Muscle layer of duodenum (tissue), 2 donors: Measurements from ENCODE around the gene UST.

Experiments
- H3K27ac ChIP-seq: one replicate; pipeline ENCODE4 v1.7.0; 2013; ENCODE audit warnings: mild to moderate bottlenecking, low read length
- H3K27me3 ChIP-seq: one replicate; pipeline ENCODE4 v1.7.0; 2013; ENCODE audit warnings: low read depth, mild to moderate bottlenecking, control low read depth, low read length
- H3K36me3 ChIP-seq, 2 donors: one replicate each; pipeline ENCODE4 v1.7.0; 2013; ENCODE audit warnings: low read length in 2 of 2, control low read depth in 1 of 2, mild to moderate bottlenecking in 1 of 2; ENCODE audit not compliant: insufficient read depth in 2 of 2, control insufficient read depth in 1 of 2
- H3K4me1 ChIP-seq, 2 donors: one replicate each; pipeline ENCODE4 v1.7.0; 2013; ENCODE audit warnings: low read length in 2 of 2, mild to moderate bottlenecking in 2 of 2, control low read depth in 1 of 2, moderate library complexity in 1 of 2; ENCODE audit not compliant: insufficient read depth in 2 of 2, control insufficient read depth in 1 of 2
- H3K4me3 ChIP-seq, 2 donors: one replicate each; pipeline ENCODE4 v1.7.0; 2013; ENCODE audit warnings: low read length in 2 of 2, low read depth in 1 of 2, mild to moderate bottlenecking in 1 of 2
- H3K9me3 ChIP-seq, 2 donors: one replicate each; pipeline ENCODE4 v1.7.0; 2013; ENCODE audit warnings: low read length in 2 of 2, control low read depth in 1 of 2, mild to moderate bottlenecking in 1 of 2; ENCODE audit not compliant: control insufficient read depth in 1 of 2
- donor health status: healthy.

UST gene

DNA sequence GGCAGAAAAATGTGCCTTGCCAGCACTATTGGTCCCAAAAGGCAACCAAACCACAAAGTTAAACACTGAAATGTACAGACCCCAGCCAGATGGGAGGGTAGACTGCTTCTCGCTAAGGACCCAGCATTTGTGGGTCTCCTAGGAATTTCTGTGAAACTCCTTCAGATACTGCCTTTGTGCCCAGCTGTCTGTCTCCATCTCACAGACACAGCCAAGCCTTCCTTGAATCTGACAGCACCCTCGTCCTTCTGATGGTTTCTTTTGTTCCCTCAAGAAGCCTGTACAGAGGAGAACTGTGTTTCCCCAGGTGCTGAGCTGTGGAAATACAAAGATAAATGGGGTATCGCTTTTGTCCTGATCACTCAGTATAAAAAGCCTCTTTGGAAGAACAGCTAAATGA is 316.6 kb downstream of the UST start:
- H3K27ac ChIP-seq: no peak overlapping the region
- H3K36me3 ChIP-seq: no peaks in the 10 kb centered on the region
- H3K4me3 ChIP-seq: no peak overlapping the region
- H3K9me3 ChIP-seq: no peaks in the 10 kb centered on the region
- H3K27me3 ChIP-seq: no peaks in the 10 kb centered on the region
- H3K4me1 ChIP-seq: peaks cover 14% of the 10 kb centered on the region in 2 donors

DNA sequence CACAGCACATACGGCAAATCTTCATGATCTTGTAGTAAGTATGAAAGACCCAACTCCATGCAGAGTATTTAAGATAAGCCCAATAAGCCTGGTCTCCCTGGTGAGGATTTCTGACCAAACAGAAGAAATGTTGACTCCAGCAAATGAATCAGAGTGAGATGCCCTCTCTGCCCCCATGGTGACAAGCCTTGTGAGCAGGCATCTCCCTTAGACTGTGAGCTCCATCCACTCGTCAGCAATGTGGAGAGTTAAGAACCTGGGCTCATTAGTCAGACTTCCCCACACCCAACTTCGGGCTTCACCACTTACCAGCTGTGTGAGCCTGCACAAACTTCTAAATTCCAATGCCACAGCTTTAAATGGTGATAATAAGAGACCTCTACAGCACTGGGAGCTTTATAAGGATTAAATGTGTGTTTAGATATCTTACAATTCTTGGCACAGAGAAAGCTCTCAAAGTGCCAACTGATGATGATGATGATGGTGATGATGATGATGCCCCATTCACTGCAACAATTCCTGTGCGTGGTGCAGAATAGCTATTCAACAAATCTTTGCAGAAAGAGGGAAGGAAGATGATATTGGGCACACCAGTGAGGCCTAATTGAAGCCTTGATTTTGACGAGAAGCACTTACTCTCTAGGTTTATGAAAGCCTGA is 317.3 kb downstream of the UST start:
- no peaks in the 10 kb centered on the region for H3K27me3 ChIP-seq
- H3K4me1 ChIP-seq: peaks cover 14% of the 10 kb centered on the region in 2 donors
- no peaks in the 10 kb centered on the region for H3K9me3 ChIP-seq
- no peak overlapping the region for H3K27ac ChIP-seq
- no peaks in the 10 kb centered on the region for H3K36me3 ChIP-seq
- H3K4me3 ChIP-seq: no peak overlapping the region

DNA sequence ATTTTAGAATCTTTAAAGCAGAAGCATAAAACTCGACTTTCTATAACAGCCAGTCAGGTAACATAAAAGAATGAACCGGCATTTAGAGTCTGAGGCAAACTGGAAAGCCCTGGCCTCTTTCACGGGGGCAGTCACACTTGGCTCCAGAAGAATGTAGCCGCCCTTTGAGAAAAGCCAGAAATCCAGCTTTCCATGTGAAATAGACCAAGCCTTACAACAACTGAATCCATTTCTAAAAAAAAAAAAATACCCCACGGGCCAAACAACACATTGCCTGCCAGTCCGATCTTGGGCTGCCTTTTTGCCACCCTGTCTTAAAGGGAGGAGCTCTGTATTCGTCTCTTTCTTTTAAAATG is 317.8 kb downstream of the UST start:
- H3K9me3 ChIP-seq: no peaks in the 10 kb centered on the region
- H3K27ac ChIP-seq: no peak overlapping the region
- H3K27me3 ChIP-seq: no peaks in the 10 kb centered on the region
- H3K4me3 ChIP-seq: no peak overlapping the region
- H3K36me3 ChIP-seq: no peaks in the 10 kb centered on the region
- H3K4me1 ChIP-seq: peaks cover 14% of the 10 kb centered on the region in 2 donors

DNA sequence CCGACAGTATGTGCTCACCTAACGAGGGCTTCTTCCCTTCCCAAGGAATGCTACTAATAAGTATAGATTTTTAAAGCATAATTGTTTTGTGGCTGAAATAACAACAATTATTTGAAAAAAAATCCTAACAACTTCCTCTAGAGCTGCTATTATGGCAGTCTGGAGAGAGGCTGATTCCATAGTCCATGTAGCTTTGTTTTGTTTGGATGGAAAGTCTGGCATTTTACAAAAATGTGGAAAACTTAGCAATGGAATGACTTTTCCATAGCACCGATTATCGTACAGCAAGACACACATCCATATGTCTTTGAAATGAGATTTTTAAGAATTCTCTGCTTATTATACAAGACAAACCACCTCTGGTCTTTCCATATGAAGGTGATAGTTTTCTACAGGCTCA is 318.3 kb downstream of the UST start:
- no peak overlapping the region for H3K27ac ChIP-seq
- no peak overlapping the region for H3K4me3 ChIP-seq
- H3K9me3 ChIP-seq: no peaks in the 10 kb centered on the region
- H3K27me3 ChIP-seq: no peaks in the 10 kb centered on the region
- peaks cover 14% of the 10 kb centered on the region in 2 donors for H3K4me1 ChIP-seq
- H3K36me3 ChIP-seq: no peaks in the 10 kb centered on the region

DNA sequence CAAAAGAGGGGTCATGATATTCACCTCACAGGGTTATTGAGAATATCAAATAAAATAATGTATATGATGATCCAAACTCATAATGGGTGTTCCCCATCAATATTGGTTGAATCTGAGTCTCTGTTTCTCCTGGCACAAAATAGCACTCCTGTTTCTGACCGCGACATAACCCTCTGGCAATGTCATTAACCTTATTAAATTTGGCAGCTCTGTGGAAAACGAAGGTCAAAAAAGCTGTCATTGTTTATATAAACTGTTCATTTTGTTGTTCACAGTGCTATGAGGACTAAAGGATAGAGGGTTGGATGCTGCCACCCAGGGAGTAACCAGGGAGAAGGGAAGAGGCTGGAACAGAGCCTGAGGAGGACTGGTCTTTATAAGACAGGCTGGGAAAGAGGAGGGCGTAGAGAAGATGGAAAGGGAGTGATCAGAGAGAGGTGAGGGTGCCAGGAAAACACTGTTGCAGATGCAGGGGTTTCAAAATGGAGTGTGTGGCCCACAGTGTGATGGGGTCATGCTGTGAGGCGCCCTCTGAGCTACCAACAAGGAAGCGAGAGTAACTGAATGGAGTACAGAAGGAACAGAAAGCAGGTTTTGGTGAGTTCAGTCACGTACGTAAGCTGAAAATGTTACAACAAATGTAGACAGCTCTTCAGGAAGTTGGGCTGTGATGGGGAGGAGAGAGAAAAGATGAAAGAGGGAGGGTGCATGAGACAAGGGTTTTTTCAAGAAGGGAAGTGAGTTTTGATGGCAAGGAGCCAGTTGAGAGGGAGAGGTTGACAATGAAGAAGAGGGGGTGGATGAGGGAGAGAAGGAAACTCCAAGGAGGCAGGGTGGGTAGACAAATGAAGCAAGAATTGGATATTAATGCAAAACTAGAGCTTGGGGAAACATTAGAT is 319.1 kb downstream of the UST start:
- Histone ChIP-seq H3K27me3 (no peaks in the 10 kb centered on the region), H3K4me3 (no peak overlapping the region), H3K27ac (peak overlapping the region; percentile 22), H3K4me1 (peaks cover 8 to 9% of the 10 kb centered on the region in 2 donors), H3K9me3 (no peaks in the 10 kb centered on the region), H3K36me3 (no peaks in the 10 kb centered on the region)

DNA sequence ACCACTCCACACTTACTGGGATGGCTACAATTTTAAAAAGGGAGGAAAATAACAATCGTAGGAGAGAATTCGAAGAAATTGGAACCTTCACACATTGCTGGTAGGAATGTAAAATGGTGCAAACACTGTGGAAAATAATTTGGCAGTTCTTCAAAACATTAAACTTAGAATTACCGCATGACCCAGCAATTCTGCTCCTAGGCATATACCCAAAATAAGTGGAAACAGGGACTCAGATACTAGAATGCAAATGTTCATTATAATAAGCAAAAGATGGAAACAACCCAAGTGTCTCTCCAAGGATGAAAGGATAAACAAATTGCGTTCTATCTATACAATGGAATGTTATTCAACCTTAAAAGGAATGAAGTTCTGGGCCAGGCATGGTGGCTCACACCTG is 325.2 kb downstream of the UST start:
- Histone ChIP-seq H3K27me3 (no peaks in the 10 kb centered on the region), H3K9me3 (no peaks in the 10 kb centered on the region), H3K27ac (no peak overlapping the region), H3K4me3 (no peak overlapping the region), H3K4me1 (peaks cover 0 to 11% of the 10 kb centered on the region in 2 donors), H3K36me3 (no peaks in the 10 kb centered on the region)

DNA sequence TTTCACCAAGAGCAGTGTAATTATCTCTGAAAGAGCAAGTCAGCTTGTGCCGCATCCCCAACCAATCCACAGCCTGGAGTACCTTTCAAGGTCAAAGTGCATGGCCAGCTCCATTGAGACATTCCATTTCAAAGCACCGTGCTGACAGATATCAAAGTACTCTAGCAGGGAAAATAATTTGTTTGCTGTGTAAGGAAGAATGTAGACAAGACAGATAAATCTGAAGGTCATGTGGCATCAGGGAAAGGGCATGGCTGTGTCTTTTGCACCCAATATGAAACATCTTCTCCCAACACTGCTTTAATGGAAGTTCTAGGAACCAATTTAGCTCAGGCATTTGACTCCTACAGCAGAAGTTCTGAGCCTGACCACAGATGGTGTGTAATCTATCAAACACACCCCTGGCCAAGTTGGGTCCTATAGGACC is 328.0 kb downstream of the UST start:
- no peaks in the 10 kb centered on the region for H3K27me3 ChIP-seq
- H3K27ac ChIP-seq: no peak overlapping the region
- H3K36me3 ChIP-seq: no peaks in the 10 kb centered on the region
- peaks cover 0 to 26% of the 10 kb centered on the region in 2 donors for H3K4me1 ChIP-seq
- H3K9me3 ChIP-seq: no peaks in the 10 kb centered on the region
- H3K4me3 ChIP-seq: no peak overlapping the region

DNA sequence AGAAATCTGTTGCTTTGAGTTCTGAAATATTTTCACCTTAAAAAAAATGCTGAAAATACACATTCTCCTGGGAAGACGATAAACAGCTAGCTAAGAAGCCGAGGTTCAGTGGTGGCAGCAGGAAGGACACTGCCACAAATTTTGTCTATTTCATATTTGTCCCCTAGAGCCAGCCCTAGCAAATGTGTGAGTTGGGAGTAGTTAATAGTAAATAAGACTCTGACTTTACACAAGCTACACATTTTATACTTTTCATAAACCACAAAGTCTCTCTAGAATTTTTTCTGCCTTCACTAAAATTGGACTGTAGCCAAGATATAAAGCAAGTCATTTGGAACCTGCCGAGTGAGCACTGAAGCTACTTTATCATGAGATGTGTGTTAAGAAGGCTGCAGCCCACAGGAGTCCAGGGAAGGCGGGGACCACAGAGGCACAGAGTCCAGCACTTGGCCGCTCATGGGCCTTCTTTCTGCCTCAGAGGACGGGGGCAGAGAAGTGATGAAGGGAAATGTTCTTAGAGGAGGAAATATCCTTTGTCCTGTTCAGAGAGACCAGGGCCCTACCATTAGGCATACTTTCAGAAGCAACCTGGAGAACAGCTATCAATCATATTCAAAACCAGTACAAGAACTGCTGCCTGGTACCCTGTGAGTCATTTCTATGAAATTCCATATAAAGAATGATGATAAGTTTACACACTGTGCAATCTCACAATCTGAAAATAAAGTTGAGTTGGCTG is 329.0 kb downstream of the UST start:
- no peak overlapping the region for H3K4me3 ChIP-seq
- H3K27me3 ChIP-seq: no peaks in the 10 kb centered on the region
- peaks cover 4 to 35% of the 10 kb centered on the region in 2 donors for H3K4me1 ChIP-seq
- no peak overlapping the region for H3K27ac ChIP-seq
- no peaks in the 10 kb centered on the region for H3K9me3 ChIP-seq
- no peaks in the 10 kb centered on the region for H3K36me3 ChIP-seq

DNA sequence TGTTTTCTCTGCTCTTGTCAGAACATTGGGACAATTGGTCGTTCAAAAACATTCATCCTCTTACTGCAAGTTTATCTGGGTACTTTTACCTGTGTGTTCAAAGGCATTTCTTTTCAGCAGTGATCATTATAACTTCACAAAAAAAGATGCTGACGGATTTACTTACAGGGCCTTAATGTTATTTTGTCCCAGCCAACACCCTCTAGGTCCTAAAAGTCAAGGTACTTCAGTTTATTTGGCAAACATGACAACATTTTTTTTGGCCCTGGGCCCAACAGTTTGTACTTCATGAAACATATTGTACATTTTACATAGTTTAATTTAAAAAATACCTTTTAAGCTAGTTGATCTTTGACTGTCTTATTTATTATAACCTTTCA is 329.5 kb downstream of the UST start:
- no peaks in the 10 kb centered on the region for H3K9me3 ChIP-seq
- no peaks in the 10 kb centered on the region for H3K27me3 ChIP-seq
- H3K27ac ChIP-seq: no peak overlapping the region
- peaks cover 5 to 41% of the 10 kb centered on the region in 2 donors for H3K4me1 ChIP-seq
- no peak overlapping the region for H3K4me3 ChIP-seq
- no peaks in the 10 kb centered on the region for H3K36me3 ChIP-seq

DNA sequence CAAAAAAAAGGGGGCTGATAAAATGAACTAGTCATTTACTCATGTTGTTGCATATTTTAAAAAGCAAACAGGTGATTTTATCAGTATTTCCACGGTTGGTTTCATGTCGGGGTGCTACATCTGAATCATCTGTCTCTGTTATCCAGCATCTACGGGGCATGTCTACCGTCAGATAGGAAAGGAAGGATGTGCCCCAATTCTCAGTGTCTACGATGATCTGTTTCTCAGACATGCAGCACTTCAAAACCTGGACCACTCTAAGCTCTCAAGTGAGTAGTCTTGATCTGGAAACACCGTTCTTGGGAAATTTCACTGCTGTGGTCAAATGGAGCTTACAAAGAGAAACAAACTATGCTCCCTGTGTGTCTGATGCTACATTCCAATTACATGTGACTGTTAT is 330.4 kb downstream of the UST start:
- no peak overlapping the region for H3K27ac ChIP-seq
- H3K4me1 ChIP-seq: peaks cover 5 to 49% of the 10 kb centered on the region in 2 donors
- H3K4me3 ChIP-seq: no peak overlapping the region
- no peaks in the 10 kb centered on the region for H3K9me3 ChIP-seq
- no peaks in the 10 kb centered on the region for H3K27me3 ChIP-seq
- no peaks in the 10 kb centered on the region for H3K36me3 ChIP-seq

DNA sequence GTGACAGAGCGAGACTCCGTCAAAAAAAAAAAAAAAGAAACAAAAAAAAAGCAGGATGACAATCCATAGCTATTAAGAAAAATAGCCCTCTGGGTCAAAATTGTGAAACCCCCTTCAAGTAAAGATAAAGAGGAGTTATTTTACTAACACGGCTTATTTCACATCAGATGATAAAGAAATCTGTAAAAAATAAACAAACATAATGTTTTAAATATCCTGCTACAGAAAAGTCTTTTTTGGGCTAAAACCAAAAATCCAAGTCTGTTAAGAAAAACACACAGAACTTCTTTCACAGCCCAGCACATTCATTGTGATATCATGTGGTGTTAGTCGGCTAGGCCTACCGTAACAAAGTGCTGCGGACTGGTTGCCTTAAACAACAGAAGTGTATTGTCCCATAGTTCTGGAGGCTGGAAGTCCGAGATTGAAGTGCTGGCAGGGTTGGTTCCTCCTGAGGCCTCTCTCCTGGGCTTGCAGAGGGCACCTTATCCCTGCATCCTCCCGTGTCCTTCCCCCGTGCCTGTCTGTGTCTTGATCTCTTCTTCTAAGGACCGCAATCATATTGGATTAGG is 331.5 kb downstream of the UST start:
- no peak overlapping the region for H3K4me3 ChIP-seq
- no peak overlapping the region for H3K27ac ChIP-seq
- no peaks in the 10 kb centered on the region for H3K36me3 ChIP-seq
- H3K27me3 ChIP-seq: no peaks in the 10 kb centered on the region
- H3K9me3 ChIP-seq: no peaks in the 10 kb centered on the region
- H3K4me1 ChIP-seq: peaks cover 5 to 58% of the 10 kb centered on the region in 2 donors
